Stimulated activated CD4-positive, alpha-beta T cell treated with anti-CD3 and anti-CD28 coated beads, TNF-alpha, amount 100 ng/mL, for 24 hours (primary cell): Measurements from ENCODE around the gene M1AP.
"Not testable (repeated sequence)": the region's sequence is repeated elsewhere in the genome, so short reads cannot be mapped to it uniquely, and the experiment has no call there.

Source experiments
- DNase-seq, 3 experiments: peaks; one replicate each; pipeline ENCODE4 v3.0.0-alpha.2; 2020; ENCODE audit warnings: low read depth in 3 of 3

M1AP gene

DNA sequence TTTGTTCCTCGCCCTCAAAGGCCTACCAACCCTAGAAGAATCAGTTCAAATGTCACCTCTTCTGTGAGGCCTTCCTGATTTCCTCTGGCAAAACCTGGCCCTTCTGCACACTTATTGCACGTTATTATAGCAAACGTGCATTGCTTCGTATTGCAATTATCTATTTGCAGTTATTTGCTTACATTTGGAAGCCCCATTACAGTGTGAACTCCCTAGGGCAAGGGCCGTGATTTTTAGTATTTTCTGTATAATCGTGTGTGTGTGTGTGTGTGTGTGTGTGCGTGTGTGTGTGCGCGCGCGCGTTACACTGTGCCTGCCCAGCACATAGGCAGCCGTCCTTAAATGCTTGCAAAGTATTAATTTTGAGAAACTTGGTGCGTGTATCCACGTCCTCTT lies 5.5 kb upstream of the M1AP start:
- DNase-seq, result no peak

DNA sequence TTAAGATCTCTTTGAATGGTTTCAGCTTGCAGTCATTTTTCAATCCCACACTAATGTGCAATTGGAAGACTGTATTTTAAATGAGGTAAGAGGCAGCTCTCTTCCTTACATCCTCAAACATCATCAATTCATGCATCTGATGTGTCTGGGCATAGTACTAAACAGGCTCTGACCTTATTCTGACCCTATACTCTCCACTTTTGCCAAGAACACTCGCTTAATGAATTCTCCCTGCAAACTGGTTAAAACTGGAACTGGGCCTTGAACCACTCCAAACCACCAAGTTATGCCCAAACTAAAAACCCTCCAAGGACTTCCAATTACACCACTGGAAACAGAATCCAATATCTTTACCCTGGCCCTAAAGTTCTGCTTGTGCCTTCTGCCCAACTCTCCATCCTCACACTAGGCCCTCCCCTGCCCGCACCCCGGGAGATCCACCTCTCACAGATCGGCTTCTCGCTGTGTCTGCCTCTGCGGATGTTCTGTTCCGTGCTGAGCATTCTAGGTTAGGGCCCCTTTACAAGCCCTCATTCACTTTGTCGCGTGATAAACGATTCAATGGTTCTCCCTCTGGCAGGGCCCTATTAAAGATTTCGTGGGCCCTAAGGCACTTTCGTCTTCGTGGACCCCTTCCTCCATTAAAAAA lies 1.2 kb downstream of the M1AP start:
- DNase-seq, result no peak

DNA sequence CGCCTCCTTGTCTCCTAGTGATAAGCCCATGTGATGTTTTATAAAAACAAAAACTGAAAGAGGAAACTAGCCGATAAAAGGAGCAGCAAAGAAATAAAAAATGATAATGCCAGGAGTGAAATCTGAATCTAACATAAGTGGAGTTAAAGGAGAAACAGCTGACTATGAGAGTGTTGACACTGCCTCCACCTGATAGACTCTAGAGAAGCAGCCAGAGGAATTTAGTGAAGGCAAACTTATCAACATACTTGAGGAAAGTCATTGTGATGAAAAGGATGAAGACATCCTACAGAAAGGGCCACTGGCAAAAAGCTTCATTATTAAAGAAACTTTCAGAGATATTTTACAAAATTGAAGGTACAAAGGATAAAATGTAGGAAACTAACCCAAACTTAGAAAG lies 1.9 kb downstream of the M1AP start:
- DNase-seq, result no peak

DNA sequence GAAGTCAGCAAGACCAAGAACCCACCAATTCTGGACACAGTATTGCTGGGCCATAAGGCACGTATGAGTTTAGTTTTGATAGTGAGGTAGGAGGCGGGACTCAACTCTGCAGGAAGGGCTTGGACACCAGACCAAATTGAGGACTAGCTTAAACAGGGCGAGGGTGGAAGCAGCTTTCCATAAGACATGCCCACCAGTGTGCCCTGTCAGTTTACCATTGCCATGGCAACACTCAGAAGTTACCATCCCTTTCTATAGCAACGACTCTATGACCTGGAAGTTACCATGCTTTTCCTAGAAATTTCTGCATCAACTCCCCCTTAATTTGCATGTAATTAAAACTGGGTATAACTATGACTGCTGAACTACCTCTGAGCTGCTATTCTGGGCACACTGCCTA lies 2.8 kb downstream of the M1AP start:
- no peak for DNase-seq

DNA sequence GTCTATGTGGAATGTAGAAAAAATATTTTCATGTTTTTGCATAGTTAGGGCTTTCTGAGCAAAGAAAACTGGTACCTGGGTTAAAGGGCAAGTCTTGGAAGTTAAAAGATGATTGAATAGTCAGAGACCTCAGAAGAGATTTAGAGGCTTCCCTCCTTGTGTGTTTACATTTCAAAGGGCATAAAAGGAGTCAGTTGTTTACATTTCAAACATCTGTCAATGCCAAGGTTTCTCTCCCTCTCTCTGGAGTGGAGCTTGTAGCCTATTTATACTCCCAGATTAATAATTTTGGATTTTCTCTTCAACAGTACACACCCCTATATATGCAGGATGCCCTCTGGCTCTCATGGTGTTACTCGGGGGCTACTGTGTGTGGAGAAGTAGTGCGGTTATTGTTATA lies 8.6 kb downstream of the M1AP start:
- DNase-seq, result no peak

DNA sequence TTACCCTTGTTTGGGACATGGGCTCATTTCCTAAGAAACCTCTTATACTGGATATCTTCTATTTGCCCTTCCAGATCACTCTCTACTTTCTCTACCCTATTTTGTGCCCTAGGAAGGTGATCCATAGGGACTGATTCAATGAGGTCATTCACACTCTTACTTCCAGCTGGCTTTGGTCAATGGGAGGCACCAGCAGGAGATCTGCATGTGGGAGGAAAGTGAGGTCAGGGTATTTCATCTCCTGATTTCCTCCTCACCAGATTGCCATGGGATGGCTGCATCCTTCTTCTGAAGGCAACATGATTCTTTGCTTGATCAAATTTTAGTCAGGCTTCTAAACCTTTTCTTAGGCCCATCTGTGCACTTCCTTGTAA lies 15.2 kb downstream of the M1AP start:
- DNase-seq, result no peak

DNA sequence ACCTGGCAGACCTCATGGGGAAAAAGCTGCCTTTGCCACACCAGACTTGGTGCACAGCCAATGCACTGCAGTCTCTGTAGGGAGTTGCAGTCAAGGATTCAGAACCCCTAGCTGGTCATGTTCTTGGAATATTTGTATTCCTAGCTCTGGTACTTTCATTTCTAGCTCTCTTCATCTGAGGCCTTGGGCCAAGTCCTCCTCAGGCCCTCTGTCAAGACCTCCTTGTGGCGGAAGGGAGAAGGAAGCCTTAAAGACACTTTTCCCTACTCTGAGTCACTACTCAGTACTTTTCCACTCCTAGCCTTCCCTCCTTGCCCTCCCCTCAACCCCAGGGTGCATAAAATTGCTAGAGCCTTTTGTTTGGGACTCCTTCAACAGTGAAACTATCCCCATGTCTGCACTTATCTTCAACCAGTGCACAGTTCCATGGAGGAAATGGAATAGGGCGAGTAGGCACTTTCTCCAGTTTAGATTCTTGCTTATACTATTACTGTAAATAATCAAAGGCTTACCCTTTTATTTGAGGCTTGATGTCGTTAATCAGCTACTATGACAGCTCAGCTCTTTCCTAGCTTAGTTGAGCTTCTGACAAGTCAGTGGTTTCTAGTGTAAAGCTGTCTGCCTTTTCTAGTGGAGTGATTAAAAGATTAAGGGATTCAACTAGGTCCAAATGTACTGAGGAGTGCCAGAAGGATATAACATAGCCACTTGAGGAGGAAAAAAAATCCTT lies 15.8 kb downstream of the M1AP start:
- DNase-seq, result no peak

DNA sequence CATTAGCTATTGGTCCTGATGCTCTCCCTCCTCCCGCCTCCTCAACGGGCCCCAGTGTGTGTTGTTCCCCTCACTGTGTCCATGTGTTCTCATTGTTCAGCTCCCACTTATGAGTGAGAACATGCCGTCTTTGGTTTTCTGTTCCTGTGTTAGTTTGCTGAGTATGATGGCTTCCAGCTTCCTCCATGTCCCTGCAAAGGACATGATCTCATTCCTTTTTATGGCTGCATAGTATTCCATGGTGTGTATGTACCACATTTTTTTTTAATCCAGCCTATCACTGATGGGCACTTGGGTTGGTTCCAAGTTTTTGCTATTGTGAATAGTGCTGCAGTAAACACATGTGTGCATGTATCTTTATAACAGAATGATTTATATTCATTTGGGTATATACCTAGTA lies 17.7 kb downstream of the M1AP start:
- DNase-seq, result not testable (repeated sequence)

DNA sequence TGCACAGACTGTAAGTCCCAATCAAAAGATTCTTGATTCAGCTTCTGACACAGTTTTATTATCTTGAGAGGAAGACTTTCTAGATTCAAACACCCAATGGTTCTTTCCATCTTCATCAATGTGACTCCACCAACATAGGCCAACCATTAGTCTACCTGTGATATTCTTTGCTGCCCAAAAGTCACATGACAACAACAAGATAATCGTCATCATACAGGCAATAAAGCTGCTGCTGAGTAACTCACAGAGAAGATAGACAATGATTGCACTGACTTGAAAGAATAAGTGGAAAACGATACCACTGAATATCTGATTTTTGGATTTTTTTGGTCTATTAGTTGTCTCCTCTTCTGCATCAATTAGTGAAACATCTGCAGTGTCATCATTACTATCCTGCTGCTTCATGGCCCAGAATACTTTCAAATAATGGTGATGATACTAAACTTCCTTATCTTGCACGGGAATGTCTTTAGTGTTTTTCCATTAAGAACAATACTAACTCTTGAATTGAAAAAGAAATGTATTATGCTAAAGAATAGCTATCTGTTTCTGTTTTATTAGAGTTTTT lies 19.5 kb downstream of the M1AP start:
- DNase-seq, result no peak

DNA sequence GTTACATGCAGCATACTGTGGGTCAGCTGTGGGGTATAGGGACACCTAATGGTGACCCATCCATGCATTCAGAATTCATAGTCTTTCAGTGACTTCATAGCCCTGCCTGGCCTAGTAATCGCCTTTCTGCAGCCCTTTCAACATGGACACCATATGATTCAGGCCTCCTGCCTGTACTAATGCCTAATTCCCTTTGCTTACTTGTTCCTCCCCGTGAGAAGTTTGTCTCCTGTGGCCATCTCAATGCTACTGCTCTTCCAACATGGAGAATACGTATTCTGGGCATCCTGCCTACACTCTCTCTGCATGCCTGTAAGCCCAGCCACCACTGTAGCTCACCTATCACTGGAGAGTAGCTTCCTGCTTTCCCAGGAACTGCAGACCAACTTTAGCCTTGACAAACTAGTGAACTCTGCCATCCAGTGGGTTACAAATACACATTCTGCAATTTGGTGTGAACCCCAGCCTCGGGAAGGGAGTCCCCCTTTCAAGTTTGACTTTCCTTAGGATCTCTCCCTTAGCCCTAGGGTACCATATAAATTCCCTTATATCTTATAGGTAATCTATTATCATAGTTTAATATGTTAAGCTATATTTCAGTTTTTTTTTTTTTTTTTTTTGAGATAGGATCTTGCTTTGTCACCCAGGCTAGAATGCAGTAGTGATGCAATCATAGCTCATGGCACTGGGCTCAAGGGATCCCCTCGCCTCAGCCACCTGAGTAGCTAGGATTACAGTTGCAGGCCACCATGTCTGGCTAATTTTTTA lies 22.3 kb downstream of the M1AP start:
- no peak for DNase-seq

DNA sequence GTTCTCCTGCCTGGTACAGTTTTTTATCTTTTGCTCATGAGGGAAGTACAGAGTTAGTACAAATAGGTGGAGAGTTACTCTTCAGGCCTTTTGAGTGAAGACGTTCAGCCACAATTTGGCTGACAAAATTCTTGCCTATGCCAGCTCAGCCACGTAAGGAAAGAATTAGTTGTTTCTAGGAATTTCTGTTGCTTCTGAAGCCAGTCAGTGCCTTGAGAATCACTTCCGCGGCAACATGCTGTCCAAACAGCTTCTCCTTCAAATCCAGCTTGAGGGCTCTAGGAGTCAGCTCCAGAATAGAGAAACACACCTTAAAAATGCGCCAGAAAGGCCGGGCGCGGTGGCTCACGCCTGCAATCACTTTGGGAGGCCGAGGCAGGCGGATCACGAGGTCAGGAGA lies 27.5 kb downstream of the M1AP start:
- DNase-seq, result no peak

DNA sequence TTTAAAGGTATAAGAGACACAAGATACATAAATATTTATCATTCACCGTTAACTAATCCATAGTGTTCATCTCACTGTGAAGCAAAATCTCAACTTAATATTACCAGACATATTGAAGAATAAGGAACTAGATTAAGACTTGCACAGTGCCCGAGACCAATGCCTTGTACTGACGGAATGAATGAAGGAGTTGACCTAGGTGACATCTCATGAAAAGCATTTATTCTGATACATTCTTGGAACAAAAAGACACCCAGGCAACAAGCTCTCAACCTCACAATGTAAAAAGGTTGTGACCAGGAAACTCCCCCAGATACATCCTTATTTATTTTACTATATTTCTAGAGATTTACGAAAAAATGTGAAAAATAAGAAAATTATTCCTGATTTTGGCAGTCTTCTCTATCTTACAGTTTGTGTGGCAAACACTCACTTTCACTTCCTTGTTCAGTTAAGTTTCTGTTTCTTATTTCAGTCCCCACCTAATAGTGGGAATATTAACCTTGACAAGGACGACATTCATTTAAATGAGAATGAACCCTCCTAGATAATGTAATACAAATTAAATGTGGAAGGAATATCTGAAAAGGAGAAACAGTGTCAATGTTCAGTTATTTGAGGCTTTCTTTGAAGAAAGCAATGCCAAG lies 28.4 kb downstream of the M1AP start:
- DNase-seq, result no peak

DNA sequence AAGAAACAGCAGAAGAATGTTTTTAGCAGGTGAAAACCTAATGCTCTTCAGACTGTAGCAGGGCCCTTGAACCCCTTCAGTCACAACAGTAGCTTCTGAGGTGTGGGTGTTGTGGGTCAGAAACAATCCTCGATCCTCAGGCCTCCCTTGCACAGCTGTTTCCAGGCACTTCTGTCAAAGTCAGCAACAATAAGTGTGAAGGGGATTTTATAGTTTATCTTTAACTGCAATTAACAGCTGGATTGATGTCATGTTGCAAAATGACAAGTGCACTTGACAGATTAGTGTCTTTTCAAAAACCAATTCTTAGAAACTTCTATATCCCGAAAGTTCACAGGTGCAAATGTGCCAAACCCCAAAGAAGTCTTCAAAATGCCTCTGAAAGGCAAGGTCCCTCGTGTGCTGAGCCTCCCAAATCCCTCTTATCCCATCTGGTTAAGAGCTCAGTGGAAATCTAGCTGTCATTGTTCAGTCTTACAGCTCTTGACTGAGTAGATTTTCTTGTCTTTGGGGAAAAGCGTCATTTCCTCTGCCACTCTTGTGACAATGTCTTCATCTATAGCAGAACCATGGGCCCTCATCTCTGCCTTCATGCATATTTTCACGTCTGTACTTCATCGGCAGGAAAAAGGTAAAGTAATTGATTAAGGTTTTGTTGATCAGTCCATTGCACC lies 29.6 kb downstream of the M1AP start:
- no peak for DNase-seq

DNA sequence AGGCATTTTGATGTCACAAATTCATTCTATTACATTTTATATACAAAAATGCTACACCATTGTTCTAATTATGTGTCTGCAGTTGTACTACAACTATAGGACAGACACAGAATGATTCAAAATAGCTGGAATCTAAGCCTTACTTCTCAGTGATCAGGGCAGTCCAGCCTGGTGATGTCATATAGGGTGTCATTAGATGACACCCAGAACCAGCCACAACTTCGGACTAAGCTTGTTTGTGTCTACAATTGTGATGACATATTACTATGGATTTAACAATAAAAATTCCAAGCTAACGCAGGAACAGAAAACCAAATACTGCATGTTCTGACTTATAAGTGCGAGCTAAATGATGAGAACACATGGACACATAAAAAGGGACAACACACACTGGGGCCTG lies 31.0 kb downstream of the M1AP start:
- DNase-seq, result no peak

DNA sequence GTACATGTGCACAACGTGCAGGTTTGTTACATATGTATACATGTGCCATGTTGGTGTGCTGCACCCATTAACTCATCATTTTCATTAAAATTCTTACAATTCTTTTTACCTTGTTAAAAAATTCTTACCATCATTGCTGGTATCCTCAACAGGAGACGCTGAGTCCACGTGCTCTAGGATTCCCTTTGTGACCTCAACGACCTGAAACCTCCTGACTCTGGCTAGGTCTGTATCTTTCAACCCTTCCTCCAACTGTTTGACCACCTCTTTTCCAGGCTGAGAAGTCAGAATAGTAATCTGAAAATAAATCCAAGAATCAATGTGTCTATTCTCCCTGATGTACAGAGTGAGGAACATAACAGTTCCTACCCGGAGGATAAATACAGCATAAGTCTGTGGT lies 41.2 kb downstream of the M1AP start:
- DNase-seq, result no peak

DNA sequence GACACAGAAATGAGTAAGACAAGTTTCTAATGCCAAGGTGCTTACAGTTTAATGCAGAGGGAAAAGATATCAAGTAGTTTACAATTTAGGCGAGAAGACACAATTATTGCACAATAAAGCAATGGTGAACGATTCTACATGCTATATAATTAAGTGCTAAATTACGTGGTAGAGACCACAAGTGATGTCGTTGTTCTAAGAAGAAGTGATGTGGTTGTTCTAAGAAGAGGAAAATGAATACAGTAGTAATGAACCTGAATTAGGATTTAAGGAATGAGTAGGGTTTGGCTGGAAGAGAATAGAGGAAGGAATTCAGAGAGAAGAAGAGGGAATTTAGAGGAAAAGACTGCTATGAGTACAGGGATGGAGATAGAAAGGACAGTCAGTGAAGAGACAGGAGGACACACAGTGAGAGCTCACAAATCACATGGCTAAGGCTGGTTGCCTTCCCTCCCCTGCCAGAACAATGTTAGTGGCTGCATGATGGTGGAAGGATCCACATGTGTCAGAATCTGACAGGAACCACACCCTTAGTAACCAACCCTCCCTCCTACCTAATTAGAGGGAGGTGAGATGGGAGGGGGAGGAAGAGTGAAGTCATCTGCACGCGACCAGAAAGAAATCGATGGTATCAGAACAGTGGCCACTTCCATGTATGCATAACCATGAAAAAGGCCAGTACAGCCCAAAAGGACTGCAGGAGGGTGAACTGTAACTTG lies 44.7 kb downstream of the M1AP start:
- DNase-seq, result no peak

DNA sequence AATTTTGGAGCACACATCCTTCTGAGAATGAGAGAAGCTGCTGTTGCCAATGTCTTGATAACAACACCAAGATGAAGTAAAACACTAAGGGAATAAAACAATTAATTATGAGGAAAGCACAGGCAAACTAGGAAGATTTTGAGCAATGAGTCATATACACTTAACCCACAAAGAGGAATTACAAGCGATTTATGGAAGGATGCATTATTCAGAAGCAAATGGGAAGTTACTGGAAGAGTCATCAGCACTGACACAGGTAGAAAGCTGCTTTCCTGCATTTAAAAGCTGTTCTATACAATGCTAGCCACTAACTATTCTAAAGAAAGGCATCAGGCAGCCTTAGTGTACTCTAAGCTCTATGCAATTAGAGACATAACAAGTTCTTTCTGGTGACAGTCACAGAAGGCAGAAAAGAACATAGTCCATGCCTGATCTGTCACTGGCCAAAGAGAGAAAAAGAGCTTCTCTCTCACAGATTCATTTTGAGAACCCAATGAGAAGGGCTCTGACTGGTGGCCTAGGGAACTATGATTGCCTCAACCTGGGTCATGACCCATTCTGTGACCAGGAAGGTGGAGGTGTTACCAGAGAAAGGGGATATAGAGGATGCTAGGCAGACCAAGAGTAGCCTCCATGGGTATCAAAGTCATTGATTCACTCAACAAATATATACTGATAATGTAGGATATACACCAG lies 45.4 kb downstream of the M1AP start:
- DNase-seq, result no peak

DNA sequence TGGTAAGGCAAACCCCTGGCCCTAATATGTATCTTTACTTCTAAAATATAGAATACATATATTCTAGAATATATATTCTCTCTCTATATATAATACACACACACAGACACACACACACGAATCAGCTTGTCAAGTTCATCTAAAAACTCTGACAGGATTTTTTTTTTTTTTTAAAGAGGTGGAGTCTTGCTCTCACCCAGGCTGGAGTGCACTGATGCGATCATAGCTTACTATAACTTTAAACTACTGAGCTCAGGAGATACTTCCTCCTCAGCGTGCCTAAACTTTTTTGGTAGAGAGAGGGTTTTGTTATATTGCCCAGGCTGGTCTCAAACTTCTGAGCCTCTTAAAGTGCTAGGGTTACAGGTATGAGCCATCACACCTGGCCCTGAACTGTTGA lies 48.5 kb downstream of the M1AP start:
- DNase-seq, result no peak

DNA sequence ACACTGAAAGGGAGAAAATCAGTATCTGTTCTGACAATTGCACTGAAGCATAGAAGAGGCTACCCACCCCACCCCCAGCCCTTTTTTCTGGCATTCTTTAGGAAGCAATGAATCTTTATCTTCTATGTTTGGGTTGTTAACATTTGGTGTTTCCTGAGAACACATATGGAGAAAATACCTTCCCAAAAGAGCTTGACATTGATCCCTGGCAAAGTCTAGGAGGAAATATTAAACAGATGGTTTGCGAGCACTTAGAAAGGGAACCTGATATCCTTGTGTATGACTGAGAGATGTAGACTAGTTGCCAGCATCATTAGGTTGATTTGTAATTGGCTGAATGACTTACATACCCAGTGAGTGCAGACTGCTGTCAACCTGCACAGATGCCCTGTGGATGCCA lies 50.7 kb downstream of the M1AP start:
- DNase-seq, result no peak

DNA sequence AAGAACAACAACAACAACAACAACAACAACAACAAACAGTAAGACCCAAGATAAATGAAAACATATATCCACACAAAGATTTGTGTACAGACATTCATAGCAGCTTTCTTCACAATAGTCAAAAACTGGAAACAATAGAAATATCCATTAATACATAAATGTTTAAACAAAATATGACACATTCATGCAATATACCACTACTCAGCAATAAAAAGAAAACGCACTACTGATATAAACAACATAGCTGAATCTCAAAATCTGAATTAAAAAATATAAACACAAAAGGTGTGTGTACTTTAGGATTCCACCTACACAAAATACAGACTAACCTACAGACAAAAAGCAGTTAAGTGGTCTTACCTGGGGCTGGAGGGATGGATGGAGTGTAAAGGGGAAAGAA lies 51.5 kb downstream of the M1AP start:
- no peak for DNase-seq
